Measurements from ENCODE around the gene IMP4.

DNA sequence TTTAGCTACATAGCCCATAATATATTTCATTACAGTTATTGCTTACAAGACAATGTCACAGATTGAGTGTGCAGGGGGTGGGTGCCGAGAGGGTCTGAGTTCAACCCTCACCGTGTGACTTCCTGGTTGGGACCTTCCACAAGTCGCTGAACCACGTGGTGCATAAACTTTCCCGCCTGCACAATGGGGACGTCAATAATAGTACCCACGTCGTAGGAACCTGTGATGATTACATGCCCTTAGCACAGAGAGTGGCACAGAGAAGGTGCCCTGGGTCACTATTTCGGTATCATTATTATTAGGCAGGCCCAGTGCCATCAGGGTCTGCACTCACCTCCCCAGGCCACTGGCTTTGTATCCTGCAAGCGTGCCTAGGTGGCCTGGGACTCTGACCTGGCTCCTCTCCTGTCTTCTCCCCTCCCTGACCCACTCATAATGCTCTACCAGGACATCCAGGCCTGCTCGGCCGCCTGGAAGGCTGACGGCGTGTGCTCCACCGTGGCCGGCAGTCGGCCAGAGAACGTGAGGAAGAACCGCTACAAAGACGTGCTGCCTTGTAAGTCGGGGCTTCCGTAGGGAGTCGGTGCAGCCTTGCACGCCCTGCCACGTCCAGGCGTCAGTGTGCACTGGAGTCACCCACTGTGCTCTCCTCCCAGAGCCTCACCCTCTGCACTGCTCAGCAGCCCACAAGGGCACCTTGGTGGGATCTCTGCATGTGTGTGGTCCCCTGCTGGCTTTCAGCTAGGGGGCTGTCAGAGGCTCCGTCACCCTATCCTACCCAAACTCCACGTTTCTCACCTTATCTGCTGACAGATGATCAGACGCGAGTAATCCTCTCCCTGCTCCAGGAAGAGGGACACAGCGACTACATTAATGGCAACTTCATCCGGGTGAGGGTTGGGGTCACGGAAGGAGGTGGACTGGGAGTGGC lies 16.0 kb downstream of the IMP4 start:
- TF ChIP-seq POLR2A (IDR thresholded peaks at IDR 0.05; ENCODE audit: low read depth, low read length) (no peak), SMC3 (IDR thresholded peaks at IDR 0.05; ENCODE audit: low read depth, low read length) (no peak), CEBPB (IDR thresholded peaks at IDR 0.05; ENCODE audit: low read depth, low read length) (no peak), MXI1 (IDR thresholded peaks at IDR 0.05; ENCODE audit: borderline replicate concordance, low read depth, low read length) (no peak), RAD21 (IDR thresholded peaks at IDR 0.05; ENCODE audit: low read length) (no peak)
- TF ChIP-seq, protein P1, sequence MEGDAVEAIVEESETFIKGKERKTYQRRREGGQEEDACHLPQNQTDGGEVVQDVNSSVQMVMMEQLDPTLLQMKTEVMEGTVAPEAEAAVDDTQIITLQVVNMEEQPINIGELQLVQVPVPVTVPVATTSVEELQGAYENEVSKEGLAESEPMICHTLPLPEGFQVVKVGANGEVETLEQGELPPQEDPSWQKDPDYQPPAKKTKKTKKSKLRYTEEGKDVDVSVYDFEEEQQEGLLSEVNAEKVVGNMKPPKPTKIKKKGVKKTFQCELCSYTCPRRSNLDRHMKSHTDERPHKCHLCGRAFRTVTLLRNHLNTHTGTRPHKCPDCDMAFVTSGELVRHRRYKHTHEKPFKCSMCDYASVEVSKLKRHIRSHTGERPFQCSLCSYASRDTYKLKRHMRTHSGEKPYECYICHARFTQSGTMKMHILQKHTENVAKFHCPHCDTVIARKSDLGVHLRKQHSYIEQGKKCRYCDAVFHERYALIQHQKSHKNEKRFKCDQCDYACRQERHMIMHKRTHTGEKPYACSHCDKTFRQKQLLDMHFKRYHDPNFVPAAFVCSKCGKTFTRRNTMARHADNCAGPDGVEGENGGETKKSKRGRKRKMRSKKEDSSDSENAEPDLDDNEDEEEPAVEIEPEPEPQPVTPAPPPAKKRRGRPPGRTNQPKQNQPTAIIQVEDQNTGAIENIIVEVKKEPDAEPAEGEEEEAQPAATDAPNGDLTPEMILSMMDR (conservative IDR thresholded peaks at IDR 0.05; ENCODE audit: low read depth, low read length), result no peak
